Cerebellar nuclear complex (tissue), 1 donor: ENCODE data around the gene NKD1.

Experiments
- DNase-seq, 2 experiments: peaks; one replicate each; lab custom pipeline; 2025; lab: John Stamatoyannopoulos, UW

The NKD1 gene

DNA sequence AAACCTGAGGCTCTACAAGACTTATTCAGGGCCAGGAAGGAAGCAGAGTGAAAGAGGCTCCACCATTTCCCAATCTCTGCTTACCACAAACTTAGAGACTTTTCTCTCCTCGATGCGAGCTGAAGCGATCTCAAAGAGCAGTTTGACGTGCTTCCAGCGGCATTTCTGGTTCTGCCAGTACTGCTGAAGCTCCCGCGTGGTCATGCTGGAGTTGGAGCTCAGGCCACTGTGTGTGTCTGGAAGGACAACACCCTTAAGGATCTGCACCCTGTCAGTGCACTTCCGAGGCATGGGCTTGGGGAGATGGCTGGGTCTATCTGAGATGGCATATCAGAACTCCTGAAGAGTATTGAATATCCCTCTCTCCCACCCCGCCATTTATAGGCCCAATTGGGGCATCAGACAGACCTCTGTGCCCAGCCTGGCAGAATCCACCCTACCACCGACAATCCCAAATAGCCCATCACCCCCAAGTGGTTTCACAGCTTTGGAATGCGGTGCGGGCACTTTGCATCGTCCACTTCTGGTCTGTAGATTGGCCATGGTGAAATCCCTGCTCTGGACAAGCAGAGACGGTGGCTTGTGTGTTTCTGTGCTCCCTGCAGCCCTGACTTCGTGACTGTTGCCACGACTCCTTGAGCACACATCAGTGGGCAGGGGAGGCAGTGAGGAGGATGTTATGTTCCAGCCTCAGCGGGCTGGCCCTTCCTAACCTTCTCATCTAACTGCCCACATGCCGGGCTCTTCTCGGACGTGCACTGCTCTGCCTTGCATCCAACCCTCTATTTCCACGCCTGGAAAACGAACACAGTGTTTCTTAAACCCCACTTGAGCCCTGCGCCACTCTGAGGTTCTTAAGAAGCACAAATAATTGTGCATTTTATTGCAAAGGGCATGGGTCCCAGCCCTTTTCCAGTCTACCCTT lies 127.8 kb downstream of the NKD1 start:
- DNase-seq: no peak

DNA sequence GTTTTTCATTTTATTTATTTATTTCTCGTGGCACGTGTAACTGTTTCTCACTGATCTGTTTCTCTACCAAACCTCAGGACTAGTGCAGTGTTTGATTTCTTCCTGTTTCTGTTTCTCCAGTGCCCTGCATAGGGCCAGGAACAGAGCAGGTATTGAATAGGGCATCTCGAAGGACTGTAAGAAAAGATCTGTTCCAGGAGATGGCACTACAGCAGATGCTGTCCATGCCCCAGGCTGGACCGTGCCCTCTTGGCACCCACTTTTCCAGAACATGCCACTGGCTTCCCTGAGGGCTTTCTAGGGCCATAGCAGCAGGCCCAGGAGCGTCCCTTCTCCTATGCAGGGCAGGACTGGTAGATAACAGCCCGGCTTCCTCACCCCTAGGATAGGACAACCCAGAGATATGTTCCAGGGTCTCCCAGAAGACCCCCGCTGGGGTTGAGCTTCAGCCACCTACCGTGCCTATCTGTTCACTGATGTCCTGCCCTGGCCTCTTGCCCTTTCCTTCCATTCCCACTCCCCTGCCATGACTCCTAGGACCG lies 128.6 kb downstream of the NKD1 start:
- no peak for DNase-seq

DNA sequence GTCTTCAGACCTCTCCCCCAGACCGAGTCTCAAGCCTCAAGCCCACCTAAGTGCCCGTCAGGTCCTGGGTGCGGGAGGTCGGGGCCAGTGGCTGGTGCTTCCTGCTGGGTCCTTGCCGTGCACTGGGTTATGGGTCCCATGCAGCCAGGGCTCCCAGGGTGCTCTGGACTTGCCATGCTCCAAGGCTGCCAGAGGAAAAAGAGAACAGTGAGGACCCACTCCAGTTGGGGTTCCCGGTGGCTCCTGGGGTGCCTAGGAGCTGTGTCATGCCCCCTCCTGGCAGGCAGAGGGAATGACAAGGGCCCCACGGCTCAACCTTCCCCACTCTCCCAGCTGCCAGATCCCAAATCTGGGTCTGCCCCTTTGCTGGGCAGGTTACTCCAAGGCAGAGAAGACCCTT lies 129.2 kb downstream of the NKD1 start:
- DNase-seq: no peak

DNA sequence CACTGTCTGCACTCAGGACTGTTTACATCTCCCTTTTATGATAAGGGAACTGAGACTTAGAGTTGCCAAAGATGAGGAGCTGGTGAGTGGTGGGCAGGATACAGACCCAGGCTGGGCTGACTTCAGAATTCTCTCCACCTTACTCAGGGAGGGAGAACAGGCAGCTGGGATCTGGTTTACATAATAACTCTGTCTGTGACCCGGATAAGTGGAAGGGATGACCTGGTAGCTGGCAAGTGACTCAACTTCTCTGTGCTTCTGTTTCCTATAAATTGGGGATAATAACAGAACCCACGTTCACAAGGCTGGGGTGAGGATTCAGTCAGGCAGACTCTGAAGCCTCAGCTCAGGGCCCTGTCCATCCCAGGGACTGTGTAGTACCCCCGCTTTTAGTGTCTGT lies 130.3 kb downstream of the NKD1 start:
- DNase-seq: no peak

DNA sequence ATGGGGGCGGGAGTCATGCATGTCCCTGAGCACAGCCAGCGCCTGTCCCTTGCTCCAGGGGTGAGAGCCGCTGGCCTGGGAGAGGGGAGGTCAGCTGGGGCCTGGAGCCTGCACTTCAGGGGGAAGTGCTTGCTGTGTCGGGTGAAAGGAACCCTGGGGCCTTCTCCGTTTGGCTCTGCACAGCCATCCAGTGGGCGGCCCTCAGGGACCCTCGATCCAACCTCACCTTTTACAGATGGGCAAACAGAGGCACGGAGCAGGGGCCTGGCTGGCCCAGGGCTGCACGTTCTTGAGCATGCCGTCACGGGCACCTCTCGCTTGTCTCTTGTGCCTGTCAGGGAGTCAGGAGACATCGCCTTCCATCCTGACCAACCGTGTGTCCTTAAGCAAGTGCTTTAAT lies 131.1 kb downstream of the NKD1 start:
- no peak for DNase-seq

DNA sequence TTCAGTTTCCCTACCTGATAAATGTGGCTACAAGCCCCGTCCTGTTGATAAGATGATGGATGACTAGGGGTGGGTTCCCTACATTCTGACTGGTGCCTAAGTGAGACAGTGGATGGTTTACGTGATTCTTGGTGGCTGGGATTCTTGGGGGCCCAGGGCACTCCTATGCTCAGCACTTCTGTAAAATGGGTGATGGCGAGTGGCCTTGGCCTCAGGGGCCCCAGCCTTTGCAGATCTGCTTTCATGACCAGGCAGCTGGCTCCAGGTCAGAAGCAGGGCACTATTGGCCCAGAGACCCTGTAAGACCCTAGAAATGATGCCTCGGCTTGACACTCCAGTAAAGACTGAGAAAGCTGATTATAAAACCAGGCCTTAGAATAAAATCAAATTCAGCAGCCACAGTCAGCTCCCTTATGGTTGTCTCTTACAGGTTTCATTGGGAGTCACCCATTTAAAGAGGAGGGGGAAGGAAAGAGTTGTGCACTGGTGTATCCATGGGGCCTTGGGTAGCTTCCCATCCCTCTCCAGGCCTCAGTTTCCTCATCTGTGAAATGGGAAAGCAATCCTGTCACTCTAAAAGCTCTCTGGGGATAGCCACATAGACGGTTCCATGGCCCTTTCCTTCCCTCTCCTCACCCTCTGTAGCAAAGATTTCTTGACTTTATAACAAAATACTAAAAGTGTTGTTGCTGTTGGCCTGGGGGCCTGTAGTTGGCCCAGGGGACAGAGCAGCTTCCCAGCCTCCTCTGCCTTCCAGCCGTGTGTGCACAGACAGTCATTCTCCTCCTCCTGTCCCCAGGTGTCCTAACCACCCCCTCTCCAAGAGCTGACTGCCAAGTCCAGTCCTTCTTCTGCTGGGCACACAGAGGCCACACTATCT lies 131.7 kb downstream of the NKD1 start:
- DNase-seq: no peak

DNA sequence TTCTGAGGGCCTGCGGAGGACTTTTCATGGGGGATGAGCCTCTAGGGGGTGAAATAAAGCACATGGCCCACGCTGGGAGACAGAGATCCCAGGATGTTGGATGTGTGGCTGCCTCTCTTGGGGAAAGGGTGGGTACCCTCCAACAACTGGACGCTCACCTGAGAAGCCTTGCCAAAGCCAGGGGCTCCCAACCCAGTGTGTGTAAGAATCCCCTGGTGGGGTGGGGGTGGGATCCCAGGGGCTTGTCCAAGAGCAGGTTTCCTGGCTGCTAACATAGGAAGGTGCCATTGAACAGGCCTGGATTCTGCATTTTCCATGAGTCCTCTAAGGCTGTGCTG lies 132.3 kb downstream of the NKD1 start:
- no peak for DNase-seq

DNA sequence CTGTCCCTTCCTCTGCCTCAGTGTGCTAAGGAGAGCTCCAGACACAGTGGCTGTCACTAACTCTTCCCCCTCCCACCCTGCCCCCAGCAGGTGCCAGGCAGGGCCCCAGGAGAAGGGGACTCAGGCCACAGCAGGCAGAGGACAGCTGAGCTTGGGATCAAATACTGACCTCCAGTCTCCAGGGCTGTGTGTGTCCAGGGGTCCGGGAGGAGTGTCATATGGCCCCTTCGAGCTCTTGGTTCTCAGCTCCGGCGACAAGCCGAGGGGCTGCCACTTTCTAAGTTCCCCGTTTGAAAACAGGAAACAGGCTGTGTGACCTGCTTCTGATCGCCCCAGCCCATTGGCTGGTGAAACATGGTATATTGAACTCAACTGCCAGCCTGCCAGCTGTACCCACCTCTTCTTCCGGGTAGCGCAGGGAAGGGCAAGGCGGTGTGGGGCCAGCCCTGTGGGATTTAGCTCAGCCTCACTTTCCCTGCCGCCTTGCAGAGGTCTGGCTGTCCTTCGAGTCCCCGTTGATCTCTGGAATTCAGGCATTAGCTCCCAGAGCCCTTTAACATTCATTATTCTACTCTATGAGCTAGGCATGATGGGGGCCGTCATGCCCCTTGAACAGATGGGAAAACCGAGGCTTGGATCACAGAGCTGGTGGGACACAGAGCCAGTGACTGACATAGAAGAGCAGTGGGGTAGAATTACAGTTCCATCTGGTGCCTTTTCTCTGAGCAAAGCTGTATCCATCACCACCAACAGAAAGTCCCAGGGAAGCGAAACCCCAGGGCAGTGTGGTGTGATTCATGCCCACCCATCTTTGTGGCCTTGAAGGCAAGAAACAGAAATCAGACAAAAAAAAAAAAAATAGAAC lies 133.1 kb downstream of the NKD1 start, which contains the start of gene SNX20:
Gene SNX20 (minus strand): TSS at position 292 of the 865 bp plus-strand sequence. CDS start 3,786 bp downstream, outside the sequence.
- DNase-seq: no peak

DNA sequence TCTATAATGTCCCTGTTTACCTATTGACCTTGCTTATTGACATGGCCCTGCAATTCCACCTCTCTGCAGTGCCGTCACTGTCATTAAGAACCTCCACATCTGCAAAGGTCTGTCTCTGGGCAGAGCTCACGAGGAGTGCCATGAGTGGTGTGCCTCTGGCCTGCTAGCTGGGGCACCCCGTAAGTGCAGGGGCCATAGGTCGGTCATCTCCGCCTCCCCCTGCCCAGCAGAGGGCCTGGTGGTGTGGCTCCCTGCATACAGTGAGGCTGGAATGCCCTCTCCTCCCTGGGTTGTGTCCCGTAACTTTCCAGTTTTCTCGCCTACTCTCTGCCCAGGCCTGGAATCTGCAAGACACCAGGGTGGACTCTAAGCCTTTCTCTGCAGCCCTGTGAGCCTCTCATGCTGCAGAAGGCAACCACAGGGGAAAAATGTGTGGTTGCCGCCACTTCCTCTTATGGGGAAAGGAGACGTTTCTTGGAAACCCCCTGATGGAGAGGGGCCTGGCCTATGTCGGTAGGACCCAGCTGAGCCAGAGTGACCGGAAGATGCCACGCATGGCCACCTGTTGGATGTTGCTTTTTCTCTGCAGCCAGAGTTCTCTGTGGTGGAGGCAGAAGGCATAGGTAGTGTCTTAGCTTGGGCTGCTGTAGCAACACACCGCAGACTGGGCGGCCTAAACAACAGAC lies 135.6 kb downstream of the NKD1 start:
- DNase-seq: no peak

DNA sequence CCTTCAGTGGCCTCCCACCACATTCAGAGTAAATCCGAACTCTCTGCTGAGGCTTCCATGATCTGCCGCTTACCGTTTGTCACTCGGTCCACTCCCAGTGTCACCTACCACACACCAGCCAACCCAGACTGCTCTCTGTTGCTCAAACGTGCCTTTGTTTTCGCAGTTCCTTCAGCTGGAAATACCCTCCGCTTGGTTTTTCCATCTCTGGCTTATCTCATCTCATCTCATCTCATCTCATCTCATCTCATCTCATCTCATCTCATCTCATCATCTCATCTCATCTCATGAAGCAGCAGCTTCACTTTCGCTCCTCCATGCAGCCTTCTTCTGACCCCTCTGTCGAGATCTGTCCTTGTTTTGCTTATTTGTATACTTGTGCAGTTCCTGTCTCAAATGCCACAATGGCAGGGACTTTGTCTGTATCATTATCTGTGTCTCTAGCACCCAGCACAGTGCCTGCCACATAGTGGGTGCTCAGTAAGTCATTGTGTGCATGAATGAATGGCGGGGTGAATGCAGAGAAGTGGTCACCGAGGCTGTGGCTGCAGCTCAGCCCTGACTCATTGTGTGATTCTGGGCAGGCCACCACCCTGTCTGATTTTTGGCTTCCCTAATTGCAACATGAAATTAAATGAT lies 136.7 kb downstream of the NKD1 start:
- DNase-seq: no peak

DNA sequence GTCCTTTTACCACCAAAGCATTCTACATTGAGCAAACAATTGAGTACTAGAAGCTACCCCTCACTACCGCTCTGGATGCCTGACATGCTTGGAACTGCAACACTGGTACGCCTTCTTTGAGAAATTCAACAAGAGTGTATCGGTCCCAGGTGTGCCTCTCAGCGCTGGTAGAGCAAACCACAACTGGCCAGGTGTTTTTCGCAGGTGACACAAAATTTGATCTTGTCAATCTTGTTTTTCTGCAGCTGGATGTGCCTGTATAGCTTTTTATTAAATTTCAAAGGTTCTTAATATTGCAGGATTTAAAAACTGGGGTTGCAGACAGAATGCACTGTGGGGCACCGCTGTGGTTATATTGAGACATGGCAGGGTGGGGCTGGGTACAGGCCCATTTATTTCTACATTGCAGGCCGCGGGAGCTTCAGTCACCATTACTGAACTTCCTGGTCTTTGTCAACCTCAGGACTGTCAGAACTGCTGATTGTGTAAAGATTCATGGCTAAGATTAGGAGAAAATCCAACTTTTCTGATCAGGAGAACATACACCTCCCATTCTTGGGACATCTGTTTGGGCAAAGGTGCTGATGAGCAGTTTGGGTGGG lies 137.4 kb downstream of the NKD1 start:
- no peak for DNase-seq

DNA sequence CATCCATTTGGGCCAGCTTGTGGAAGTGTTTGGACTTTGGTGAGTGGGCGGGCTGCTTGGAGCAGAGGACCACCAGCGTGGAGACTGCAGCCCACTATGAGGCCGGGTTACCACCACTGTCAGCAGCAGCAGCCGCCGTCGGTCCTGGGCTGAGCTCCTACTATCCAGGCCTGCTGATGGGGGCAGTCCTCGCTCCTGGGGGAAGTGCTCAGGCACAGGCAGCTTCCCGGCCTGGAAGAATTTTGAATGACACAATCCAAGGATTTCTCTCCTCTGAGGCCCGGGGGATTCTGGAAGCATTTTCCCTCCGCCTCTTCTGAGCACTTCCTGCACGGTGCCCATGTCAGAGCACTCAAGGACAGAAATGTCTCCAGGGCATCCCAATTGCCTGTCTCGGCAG lies 139.9 kb downstream of the NKD1 start:
- DNase-seq: no peak

DNA sequence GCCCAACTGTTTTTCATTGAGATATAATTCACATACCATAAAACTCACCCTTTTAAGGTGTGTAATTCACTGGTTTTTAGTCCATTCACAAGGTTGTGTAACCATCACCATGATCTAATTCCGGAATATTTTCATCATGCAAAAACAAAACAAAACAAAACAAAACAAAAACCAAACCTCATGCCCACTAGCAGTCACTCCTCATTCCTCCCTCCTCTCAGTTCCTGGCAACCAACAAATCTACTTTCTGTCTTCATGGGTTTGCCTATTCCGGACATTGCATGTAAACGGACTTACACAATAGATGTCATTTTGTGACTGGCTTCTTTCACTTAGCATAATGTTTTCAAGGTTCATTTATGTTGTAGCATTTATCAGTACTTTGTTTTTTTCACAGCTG lies 140.7 kb downstream of the NKD1 start:
- DNase-seq: no peak

DNA sequence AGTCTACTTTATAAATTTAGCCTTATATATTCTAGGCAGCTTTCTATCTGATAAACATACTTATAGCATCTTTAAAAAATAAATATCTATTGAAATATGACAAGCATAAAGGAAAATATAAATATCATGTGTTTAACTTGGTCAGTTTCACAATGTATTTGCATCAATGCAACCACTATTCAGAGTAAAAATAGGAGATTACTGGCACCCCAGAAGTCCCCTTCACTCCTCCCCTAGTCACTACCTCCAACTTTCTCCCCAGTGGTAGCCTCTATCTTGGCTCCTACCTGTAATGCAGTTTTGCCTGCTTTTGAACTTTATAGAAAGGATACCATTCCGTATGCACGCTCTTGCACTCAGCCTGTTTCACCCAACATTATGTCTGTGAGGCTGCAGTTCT lies 142.0 kb downstream of the NKD1 start:
- no peak for DNase-seq

DNA sequence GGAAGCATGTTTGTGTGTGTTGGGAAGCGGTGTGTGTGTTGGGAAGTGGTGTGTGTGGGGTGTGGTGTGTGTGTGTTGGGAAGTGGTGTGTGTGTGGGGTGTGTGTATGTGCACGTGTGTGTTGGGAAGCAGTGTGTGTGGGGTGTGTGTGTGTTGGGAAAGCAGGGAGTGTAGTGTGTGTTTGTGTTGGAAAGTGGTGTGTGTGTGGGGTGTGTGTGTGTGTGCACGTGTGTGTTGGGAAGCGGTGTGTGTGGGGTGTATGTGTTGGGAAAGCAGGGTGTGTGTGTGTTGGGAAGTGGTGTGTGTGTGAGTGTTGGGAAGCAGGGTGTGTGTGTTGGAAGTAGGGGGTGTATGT lies 144.4 kb downstream of the NKD1 start:
- no peak for DNase-seq

DNA sequence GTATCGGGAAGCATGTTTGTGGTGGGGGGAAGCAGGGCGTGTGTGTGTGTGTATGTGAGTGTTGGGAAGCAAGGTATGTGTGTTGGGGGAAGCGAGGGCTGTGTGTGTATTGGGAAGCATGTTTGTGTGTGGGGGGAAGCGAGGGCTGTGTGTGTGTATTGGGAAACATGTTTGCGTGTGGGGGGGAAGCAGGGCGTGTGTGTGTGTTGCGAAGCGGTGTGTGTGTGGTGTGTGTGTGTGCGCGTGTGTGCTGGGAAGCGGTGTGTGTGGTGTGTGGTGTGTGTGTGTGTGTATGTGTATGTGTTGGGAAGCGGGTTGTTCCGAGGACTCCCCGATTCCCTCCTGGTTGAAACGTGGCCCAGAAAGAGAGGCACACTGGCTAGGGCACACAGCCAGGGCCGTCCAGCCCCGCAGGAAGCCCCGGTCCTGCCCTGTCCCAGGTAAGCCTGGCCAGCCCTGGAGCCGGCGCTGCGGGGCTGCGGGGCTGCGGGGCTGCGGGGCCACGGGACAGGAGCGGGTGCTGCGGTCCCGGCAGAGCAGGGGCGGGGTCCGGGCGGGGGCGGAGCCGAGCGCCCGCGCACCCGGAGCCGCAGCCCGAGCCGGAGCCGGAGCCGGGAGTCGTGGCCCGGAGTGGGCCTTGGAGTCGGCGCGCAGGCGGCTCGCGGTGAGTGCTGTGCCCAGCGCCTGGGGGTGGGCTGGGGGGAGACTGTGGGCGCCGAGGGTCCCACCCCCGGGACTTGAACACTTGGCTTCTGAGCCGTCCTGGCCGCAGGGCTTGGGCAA lies 145.0 kb downstream of the NKD1 start, which contains the start of gene NOD2:
Gene NOD2 (plus strand): TSS at position 608 of the 783 bp plus-strand sequence. CDS start 5,890 bp downstream, outside the sequence.
- DNase-seq: no peak

DNA sequence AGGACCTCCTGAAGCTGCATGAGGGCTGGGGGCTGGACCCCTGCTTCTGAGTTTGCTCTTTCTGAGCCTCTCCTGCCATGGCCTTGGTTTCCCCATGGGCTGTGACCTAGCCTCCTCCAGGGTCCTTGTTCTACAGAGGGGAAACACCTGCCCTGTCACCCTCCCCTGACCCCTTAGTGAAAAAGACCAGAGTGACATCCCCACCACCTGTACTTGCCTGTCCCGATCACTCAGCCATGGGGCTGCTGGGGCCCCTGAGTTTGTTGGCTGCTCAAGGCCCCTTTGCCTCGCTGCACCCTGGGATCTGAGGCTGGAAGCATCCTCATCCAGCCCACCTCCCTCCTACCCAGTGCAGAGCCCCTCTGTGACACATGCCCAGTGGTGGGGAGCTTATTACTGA lies 146.0 kb downstream of the NKD1 start:
- DNase-seq: no peak

DNA sequence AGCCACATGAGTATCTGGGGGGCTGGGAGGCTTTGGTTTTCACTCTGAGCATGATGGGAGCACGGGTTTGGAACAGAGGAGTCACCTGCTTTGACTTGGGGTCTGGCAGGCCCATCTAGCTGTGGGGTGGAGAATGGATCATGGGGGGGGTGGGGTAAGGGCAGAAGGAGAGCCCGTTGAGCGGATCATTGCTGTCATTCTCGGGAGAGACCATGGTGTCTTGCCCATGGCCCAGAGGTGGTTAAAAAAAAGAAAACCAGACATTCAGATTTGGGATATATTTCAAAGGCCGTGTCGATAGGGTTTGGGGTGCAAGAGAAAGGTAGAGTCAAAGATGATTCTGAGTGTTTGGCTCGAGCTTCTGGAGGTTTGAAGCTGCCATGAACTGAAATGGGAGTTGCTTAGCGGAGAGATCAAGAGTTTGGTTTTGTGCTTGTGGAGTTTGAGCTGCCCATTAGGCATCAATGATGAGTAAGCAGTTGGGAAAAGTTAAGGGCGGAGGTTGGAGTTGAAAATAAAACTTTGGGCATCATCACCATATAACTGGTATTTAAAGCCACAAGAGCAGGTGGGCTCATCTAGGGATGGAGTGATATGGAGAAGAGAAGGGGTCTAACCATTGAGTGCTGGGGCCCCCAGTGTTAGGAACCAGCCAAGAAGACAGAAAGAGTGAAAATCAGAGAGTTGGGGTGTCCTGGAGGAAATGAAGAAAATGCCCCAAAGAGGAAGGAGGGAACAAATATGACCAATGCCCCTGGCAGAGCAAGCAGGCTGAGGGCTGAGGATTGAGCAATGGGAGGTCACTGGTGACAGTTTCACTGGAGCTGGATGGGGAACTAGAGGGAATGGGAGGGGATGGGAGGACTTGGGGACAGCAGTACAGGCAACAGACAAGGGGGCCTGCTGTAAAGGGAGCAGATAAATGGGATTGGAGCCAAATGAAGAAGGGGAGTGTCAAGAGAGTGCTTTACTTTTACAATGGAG lies 147.1 kb downstream of the NKD1 start:
- DNase-seq: no peak
